Activated CD8-positive, alpha-beta T cell treated with anti-CD3 and anti-CD28 coated beads for 36 hours (primary cell): ENCODE measurements around the gene MICAL3. TPM values are rescaled to one million over a fixed set of nuclear protein-coding genes. Genes with fewer than 3 reads are reported as not detected.

Experiments used
- ATAC-seq: fragments of 200-7000 bp; cut with Tn5 transposase; one replicate; pipeline ENCODE4 v1.10.0; 2021; ENCODE audit warnings: mild to moderate bottlenecking, moderate library complexity
- CTCF ChIA-PET: fragments of 350-600 bp; sonication (Branson Sonifier 250); formaldehyde crosslinking; loops from one replicate; lab custom pipeline; 2021; ENCODE audit warnings: antibody characterized with exemption; lab: Charles Lee
- POLR2A ChIA-PET: fragments of 350-600 bp; sonication (Branson Sonifier 250); formaldehyde crosslinking; loops from one replicate; lab custom pipeline; 2021; ENCODE audit warnings: antibody characterized with exemption; lab: Charles Lee
- DNase-seq: peaks from one replicate; pipeline ENCODE4 v3.0.0-alpha.2; 2020
- H3K27ac Mint-ChIP-seq: one replicate; pipeline ENCODE4 v1.8.0; 2021; ENCODE audit warnings: mild to moderate bottlenecking, mixed read lengths
- H3K27me3 Mint-ChIP-seq: one replicate; pipeline ENCODE4 v1.8.0; 2021; ENCODE audit warnings: mixed read lengths
- H3K36me3 Mint-ChIP-seq: one replicate; pipeline ENCODE4 v1.8.0; 2021; ENCODE audit warnings: low read depth, mixed read lengths
- H3K4me1 Mint-ChIP-seq: one replicate; pipeline ENCODE4 v1.8.0; 2021; ENCODE audit warnings: low read depth, mixed read lengths
- H3K4me3 Mint-ChIP-seq: one replicate; pipeline ENCODE4 v1.8.0; 2021; ENCODE audit warnings: mild to moderate bottlenecking, moderate library complexity, mixed read lengths
- H3K9me3 Mint-ChIP-seq: one replicate; pipeline ENCODE4 v1.8.0; 2021; ENCODE audit warnings: mixed read lengths
- CTCF ChIP-seq: fragments of 200-600 bp; IDR thresholded peaks from one replicate; pipeline ENCODE4 v1.8.0; 2022; ENCODE audit warnings: antibody characterized with exemption, mild to moderate bottlenecking
- intact Hi-C: fragments of 100-400 bp; cut with micrococcal nuclease; formaldehyde crosslinking; loops from one replicate; pipeline ENCODE4 v1.10.0; 2022
- total RNA-seq, 2 experiments: library from RNA; stranded (reverse); gene quantifications; one replicate each; pipeline ENCODE4 v1.2.3, GENCODE V29; 2021

MICAL3 gene
- total RNA-seq, 2 experiments from 2014 or later: 31.6 to 32.4 TPM

GRCh38 chr22:17963015-17963414 lies 61.3 kb downstream of the MICAL3 start:
- Mint-ChIP-seq H3K4me3 (no peak overlapping the region), H3K36me3 (peaks cover 1% of the 10 kb centered on the region), H3K4me1 (no peaks in the 10 kb centered on the region), H3K27ac (no peak overlapping the region), H3K9me3 (no peaks in the 10 kb centered on the region), H3K27me3 (no peaks in the 10 kb centered on the region)
- TF ChIP-seq CTCF: no peak
- intact Hi-C loops: no loop called here
- ATAC-seq (no peak), DNase-seq (no peak)
- ChIA-PET CTCF (interaction anchor here (1.3 kb wide), 1 partner anchor 113 kb away, joined by 3 read pairs; no protein-coding TSS in a partner anchor), POLR2A (no interaction called here)

- ATAC-seq: no peak
- no peaks in the 10 kb centered on the region for H3K27me3 Mint-ChIP-seq
- H3K36me3 Mint-ChIP-seq: no peaks in the 10 kb centered on the region
- H3K4me3 Mint-ChIP-seq: no peak overlapping the region
- DNase-seq: no peak
- intact Hi-C loops: no loop called here
- no peaks in the 10 kb centered on the region for H3K9me3 Mint-ChIP-seq
- no peak for TF ChIP-seq CTCF
- H3K4me1 Mint-ChIP-seq: no peaks in the 10 kb centered on the region
- no peak overlapping the region for H3K27ac Mint-ChIP-seq
- POLR2A ChIA-PET: no interaction called here
- CTCF ChIA-PET: interaction anchor here (0.6 to 1.3 kb wide), 2 partner anchors 114 to 1835 kb away, joined by 3 read pairs; no protein-coding TSS in a partner anchor
Measured at GRCh38 chr22:17962168-17962567, 62.2 kb downstream of the MICAL3 start.

GRCh38 chr22:17961446-17961729 lies 63.0 kb downstream of the MICAL3 start:
- ATAC-seq (no peak), DNase-seq (no peak)
- POLR2A ChIA-PET: interaction anchor here (0.6 kb wide), 1 partner anchor 42 kb away, joined by 3 read pairs; no protein-coding TSS in a partner anchor
- no peak for TF ChIP-seq CTCF
- H3K4me3 Mint-ChIP-seq: no peak overlapping the region
- intact Hi-C loops: no loop called here
- no peaks in the 10 kb centered on the region for H3K4me1 Mint-ChIP-seq
- no peaks in the 10 kb centered on the region for H3K27me3 Mint-ChIP-seq
- no peaks in the 10 kb centered on the region for H3K36me3 Mint-ChIP-seq
- no peaks in the 10 kb centered on the region for H3K9me3 Mint-ChIP-seq
- CTCF ChIA-PET: no interaction called here
- no peak overlapping the region for H3K27ac Mint-ChIP-seq

GRCh38 chr22:17960695-17961445 lies 63.5 kb downstream of the MICAL3 start:
- no peak for TF ChIP-seq CTCF
- no peaks in the 10 kb centered on the region for H3K36me3 Mint-ChIP-seq
- no peak overlapping the region for H3K4me3 Mint-ChIP-seq
- intact Hi-C loops: no loop called here
- CTCF ChIA-PET: no interaction called here
- DNase-seq (no peak), ATAC-seq (no peak)
- H3K4me1 Mint-ChIP-seq: no peaks in the 10 kb centered on the region
- H3K27ac Mint-ChIP-seq: no peak overlapping the region
- POLR2A ChIA-PET: interaction anchor here (0.6 to 1.1 kb wide), 2 partner anchors 41 to 91 kb away, joined by 3 read pairs; no protein-coding TSS in a partner anchor
- no peaks in the 10 kb centered on the region for H3K27me3 Mint-ChIP-seq
- no peaks in the 10 kb centered on the region for H3K9me3 Mint-ChIP-seq

- H3K9me3 Mint-ChIP-seq: no peaks in the 10 kb centered on the region
- intact Hi-C loops: no loop called here
- POLR2A ChIA-PET: interaction anchor here (1.1 kb wide), 1 partner anchor 90 kb away, joined by 3 read pairs; no protein-coding TSS in a partner anchor
Measured at GRCh38 chr22:17960011-17960410, 64.3 kb downstream of the MICAL3 start.

More at GRCh38 chr22:17960011-17960410, 64.3 kb downstream of the MICAL3 start:
- no peak for TF ChIP-seq CTCF
- Mint-ChIP-seq H3K4me3 (no peak overlapping the region), H3K27me3 (no peaks in the 10 kb centered on the region), H3K36me3 (no peaks in the 10 kb centered on the region), H3K4me1 (no peaks in the 10 kb centered on the region), H3K27ac (no peak overlapping the region)
- no peak for ATAC-seq
- no peak for DNase-seq
- CTCF ChIA-PET: no interaction called here
